ENCODE measurements around the gene DNM2. TPM values are rescaled to one million over a fixed set of nuclear protein-coding genes. Genes with fewer than 3 reads are reported as not detected.
A peak's percentile ranks its signal among the peaks of the same experiment; 100 is the strongest.

DNM2 gene
- total RNA-seq, 2 experiments from 2014 or later = 279 to 286 TPM

- CTCF ChIA-PET = no interaction called here
- Histone ChIP-seq H3K27ac (ENCODE audit: low read depth in 1 of 2, low read length in 2 of 2) (no peak overlapping the region), H3K9me3 (ENCODE audit: control insufficient read depth in 1 of 2, insufficient read depth in 1 of 2, low read length in 2 of 2) (no peaks in the 10 kb centered on the region), H3K27me3 (ENCODE audit: control insufficient read depth in 1 of 2, insufficient read depth in 2 of 2, low read length in 2 of 2) (no peaks in the 10 kb centered on the region), H3K4me3 (ENCODE audit: low read length) (no peak overlapping the region), H3K4me1 (ENCODE audit: insufficient read depth, low read length) (no peaks in the 10 kb centered on the region), H3K36me3 (ENCODE audit: insufficient read depth, low read length) (peaks cover 98% of the 10 kb centered on the region)
- peaks cover 94% of the 10 kb centered on the region for H3K36me3 Mint-ChIP-seq (ENCODE audit: low read depth)
- no peak for TF ChIP-seq CTCF (IDR thresholded peaks at IDR 0.05)
- H3K27me3 Mint-ChIP-seq = no peaks in the 10 kb centered on the region
- DNase-seq (no peak), ATAC-seq (ENCODE audit: poor library complexity) (no peak)
- no peaks in the 10 kb centered on the region for H3K9me3 Mint-ChIP-seq
- peak overlapping the region; percentile 42 for H3K27ac Mint-ChIP-seq
- POLR2A ChIA-PET = interaction anchor here (0.5 kb wide), 1 partner anchor 49 kb away, joined by 3 read pairs; no protein-coding TSS in a partner anchor
- no peak overlapping the region for H3K4me3 Mint-ChIP-seq
- intact Hi-C loops (cut with DNase I, micrococcal nuclease) = no loop called here
- H3K4me1 Mint-ChIP-seq (ENCODE audit: low read depth) = no peaks in the 10 kb centered on the region
These were observed 36.2 kb upstream of the DNM2 start for GRCh38 chr19:10681658-10682057.

- H3K36me3 Mint-ChIP-seq (ENCODE audit: low read depth) = peaks cover 94% of the 10 kb centered on the region
- H3K27ac ChIP-seq (ENCODE audit: low read depth in 1 of 2, low read length in 2 of 2) = no peak overlapping the region
- H3K4me3 Mint-ChIP-seq = no peak overlapping the region
- no peak for TF ChIP-seq CTCF (IDR thresholded peaks at IDR 0.05)
- no peak overlapping the region for H3K4me3 ChIP-seq (ENCODE audit: low read length)
- no peaks in the 10 kb centered on the region for H3K4me1 ChIP-seq (ENCODE audit: insufficient read depth, low read length)
- H3K36me3 ChIP-seq (ENCODE audit: insufficient read depth, low read length) = peaks cover 98% of the 10 kb centered on the region
- H3K27ac Mint-ChIP-seq = no peak overlapping the region
- ATAC-seq (ENCODE audit: poor library complexity) (no peak), DNase-seq (no peak)
- no peaks in the 10 kb centered on the region for H3K27me3 ChIP-seq (ENCODE audit: control insufficient read depth in 1 of 2, insufficient read depth in 2 of 2, low read length in 2 of 2)
- intact Hi-C loops (cut with DNase I, micrococcal nuclease) = no loop called here
- H3K4me1 Mint-ChIP-seq (ENCODE audit: low read depth) = no peaks in the 10 kb centered on the region
- no peaks in the 10 kb centered on the region for H3K9me3 Mint-ChIP-seq
- ChIA-PET CTCF (no interaction called here), POLR2A (no interaction called here)
- no peaks in the 10 kb centered on the region for H3K27me3 Mint-ChIP-seq
- no peaks in the 10 kb centered on the region for H3K9me3 ChIP-seq (ENCODE audit: control insufficient read depth in 1 of 2, insufficient read depth in 1 of 2, low read length in 2 of 2)
These were observed 35.3 kb upstream of the DNM2 start for GRCh38 chr19:10682397-10683063.

GRCh38 chr19:10683064-10683426 lies 34.8 kb upstream of the DNM2 start:
- Mint-ChIP-seq H3K4me3 (no peak overlapping the region), H3K36me3 (ENCODE audit: low read depth) (peaks cover 94% of the 10 kb centered on the region), H3K4me1 (ENCODE audit: low read depth) (no peaks in the 10 kb centered on the region), H3K27ac (no peak overlapping the region), H3K9me3 (no peaks in the 10 kb centered on the region), H3K27me3 (no peaks in the 10 kb centered on the region)
- intact Hi-C loops (cut with DNase I, micrococcal nuclease) = no loop called here
- Histone ChIP-seq H3K36me3 (ENCODE audit: insufficient read depth, low read length) (peaks cover 98% of the 10 kb centered on the region), H3K27me3 (ENCODE audit: control insufficient read depth in 1 of 2, insufficient read depth in 2 of 2, low read length in 2 of 2) (no peaks in the 10 kb centered on the region), H3K4me1 (ENCODE audit: insufficient read depth, low read length) (no peaks in the 10 kb centered on the region), H3K27ac (ENCODE audit: low read depth in 1 of 2, low read length in 2 of 2) (no peak overlapping the region), H3K9me3 (ENCODE audit: control insufficient read depth in 1 of 2, insufficient read depth in 1 of 2, low read length in 2 of 2) (no peaks in the 10 kb centered on the region), H3K4me3 (ENCODE audit: low read length) (no peak overlapping the region)
- no peak for TF ChIP-seq CTCF (IDR thresholded peaks at IDR 0.05)
- ChIA-PET CTCF (no interaction called here), POLR2A (no interaction called here)
- DNase-seq (no peak), ATAC-seq (ENCODE audit: poor library complexity) (no peak)

Data from CD4-positive, alpha-beta T cell (primary cell).